SU-DHL-6 (cell line): ENCODE measurements around the gene SLC13A5.

ENCODE experiments used
- EZH2phosphoT487 ChIP-seq: fragments of 200-600 bp; sonication (generic), shearing (Covaris generic); conservative IDR thresholded peaks from 2 replicates; pipeline ENCODE4 v1.6.1; 2018; ENCODE audit warnings: mild to moderate bottlenecking, antibody characterized with exemption, low read length, moderate library complexity, mixed read lengths
- TF ChIP-seq, protein P1 (sequence below): fragments of 200-600 bp; sonication (generic); IDR thresholded peaks from one replicate; pipeline ENCODE4 v1.5.1; 2017; ENCODE audit warnings: antibody characterized with exemption, mild to moderate bottlenecking, low read length, moderate library complexity; ENCODE audit not compliant: insufficient read depth, poor library complexity, severe bottlenecking

DNA sequence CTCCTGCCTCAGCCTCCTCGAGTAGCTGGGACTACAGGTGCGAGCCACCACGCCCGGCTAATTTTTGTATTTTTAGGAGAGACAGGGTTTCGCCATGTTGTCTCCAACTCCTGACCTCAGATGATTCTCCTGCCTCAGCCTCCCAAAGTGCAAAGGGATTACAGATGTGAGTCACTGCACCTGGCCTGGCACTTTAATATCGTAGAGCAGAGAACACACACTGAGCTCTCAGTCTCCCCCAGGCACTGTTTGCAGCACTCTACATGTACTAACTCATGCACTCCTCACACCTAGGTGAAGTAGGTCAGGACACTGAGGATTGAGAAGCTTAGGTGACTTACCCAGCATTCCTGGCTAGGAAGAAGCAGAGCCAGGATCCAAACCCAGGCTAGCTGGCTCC is 46.6 kb downstream of the SLC13A5 start:
- TF ChIP-seq, protein P1, sequence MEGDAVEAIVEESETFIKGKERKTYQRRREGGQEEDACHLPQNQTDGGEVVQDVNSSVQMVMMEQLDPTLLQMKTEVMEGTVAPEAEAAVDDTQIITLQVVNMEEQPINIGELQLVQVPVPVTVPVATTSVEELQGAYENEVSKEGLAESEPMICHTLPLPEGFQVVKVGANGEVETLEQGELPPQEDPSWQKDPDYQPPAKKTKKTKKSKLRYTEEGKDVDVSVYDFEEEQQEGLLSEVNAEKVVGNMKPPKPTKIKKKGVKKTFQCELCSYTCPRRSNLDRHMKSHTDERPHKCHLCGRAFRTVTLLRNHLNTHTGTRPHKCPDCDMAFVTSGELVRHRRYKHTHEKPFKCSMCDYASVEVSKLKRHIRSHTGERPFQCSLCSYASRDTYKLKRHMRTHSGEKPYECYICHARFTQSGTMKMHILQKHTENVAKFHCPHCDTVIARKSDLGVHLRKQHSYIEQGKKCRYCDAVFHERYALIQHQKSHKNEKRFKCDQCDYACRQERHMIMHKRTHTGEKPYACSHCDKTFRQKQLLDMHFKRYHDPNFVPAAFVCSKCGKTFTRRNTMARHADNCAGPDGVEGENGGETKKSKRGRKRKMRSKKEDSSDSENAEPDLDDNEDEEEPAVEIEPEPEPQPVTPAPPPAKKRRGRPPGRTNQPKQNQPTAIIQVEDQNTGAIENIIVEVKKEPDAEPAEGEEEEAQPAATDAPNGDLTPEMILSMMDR, result no peak
- no peak for TF ChIP-seq EZH2phosphoT487
